HCT116 (cell line): Measurements from ENCODE around the gene ZSCAN21. TPM values are rescaled to one million over a fixed set of nuclear protein-coding genes. Genes with fewer than 3 reads are reported as not detected.

Experiments
- ATAC-seq: fragments of 200-7000 bp; cut with Tn5 transposase; 2 replicates; pipeline ENCODE4 v1.9.1; 2020; ENCODE audit warnings: mild to moderate bottlenecking, moderate library complexity
- Bru-seq: library from RNA; stranded (reverse); fragments of 400-500 nt; gene quantifications from one replicate; lab custom pipeline; 2021; lab: Mats Ljungman, UMichigan
- BruChase-seq, 2 experiments: library from RNA; stranded (reverse); fragments of 400-500 nt; gene quantifications; one replicate each; lab custom pipeline; 2021; lab: Mats Ljungman, UMichigan
- BruUV-seq: library from RNA; stranded (reverse); fragments of 400-500 nt; replicated peaks from 2 replicates; lab custom pipeline; 2021; lab: Mats Ljungman, UMichigan
- CTCF ChIA-PET: fragments of 300-600 bp; sonication (Branson Sonifier 250); formaldehyde crosslinking; loops from one replicate; lab custom pipeline; 2021; ENCODE audit warnings: antibody characterized with exemption; lab: Charles Lee
- POLR2A ChIA-PET: fragments of 300-600, 350-600 bp; sonication (Branson Sonifier 250); formaldehyde crosslinking; loops from one replicate; lab custom pipeline; 2021; ENCODE audit warnings: antibody characterized with exemption; lab: Charles Lee
- RAD21 ChIA-PET, 2 experiments: fragments of 300-600 bp; sonication (Branson Sonifier 250); formaldehyde crosslinking; loops; one replicate each; lab custom pipeline; 2023; ENCODE audit warnings: low total read pairs in 2 of 2; ENCODE audit not compliant: uncharacterized antibody in 2 of 2, unreplicated experiment in 2 of 2, low non-redundant PET in 1 of 2; lab: Charles Lee
- DNase-seq: peaks from one replicate; pipeline ENCODE4 v3.0.0-alpha.2; 2010; ENCODE audit warnings: low read depth, low spot score
- H2AFZ ChIP-seq: fragments of 200-600 bp; shearing (Covaris generic), sonication (generic); 2 replicates; pipeline ENCODE4 v1.6.1; 2017; ENCODE audit warnings: low read depth, mixed run types, mixed read lengths, antibody characterized with exemption, low read length; ENCODE audit not compliant: poor library complexity, severe bottlenecking
- H3K27ac ChIP-seq: 2 replicates; pipeline ENCODE4 v1.5.1; 2012; ENCODE audit warnings: low read depth, low read length
- H3K27me3 ChIP-seq: fragments of 200-600 bp; sonication (generic); 2 replicates; pipeline ENCODE4 v1.6.1; 2016; ENCODE audit warnings: mixed run types, low read length, mixed read lengths; ENCODE audit not compliant: insufficient read depth
- H3K36me3 ChIP-seq, 2 experiments: fragments of 200-500 bp in 1 of 2; fragments of 200-600 bp in 1 of 2; sonication (Bioruptor generic) in 1 of 2; sonication (generic) in 1 of 2; 2 replicates each; pipeline versions ENCODE4 v1.5.1 to v1.6.1; 2014 to 2016; ENCODE audit warnings: low read length in 2 of 2, inconsistent platforms in 1 of 2, mixed read lengths in 1 of 2, mixed run types in 1 of 2; ENCODE audit not compliant: insufficient read depth in 2 of 2, control insufficient read depth in 1 of 2
- H3K4me1 ChIP-seq, 2 experiments: fragments of 200-600 bp in 1 of 2; sonication (generic) in 1 of 2; 2 replicates each; pipeline versions ENCODE4 v1.5.1 to v1.6.1; 2012 to 2017; ENCODE audit warnings: low read length in 2 of 2, inconsistent platforms in 1 of 2, mild to moderate bottlenecking in 1 of 2, mixed read lengths in 1 of 2, mixed run types in 1 of 2, moderate library complexity in 1 of 2; ENCODE audit not compliant: insufficient read depth in 2 of 2, control insufficient read depth in 1 of 2
- H3K4me2 ChIP-seq: fragments of 200-600 bp; sonication (generic); 2 replicates; pipeline ENCODE4 v1.6.1; 2017; ENCODE audit warnings: mixed run types, low read length, mixed read lengths
- H3K4me3 ChIP-seq, 2 experiments: fragments of 200-600 bp in 1 of 2; sonication (generic) in 1 of 2; replicated peaks in 1 of 2; 2 replicates each; pipeline ENCODE4 v1.5.1; 2011 to 2016; ENCODE audit warnings: low read length in 2 of 2, control low read depth in 1 of 2, low read depth in 1 of 2, mild to moderate bottlenecking in 1 of 2, mixed read lengths in 1 of 2, mixed run types in 1 of 2
- H3K79me2 ChIP-seq: fragments of 200-600 bp; sonication (generic); 2 replicates; pipeline ENCODE4 v1.6.1; 2017; ENCODE audit warnings: mild to moderate bottlenecking, mixed run types, low read length, moderate library complexity, mixed read lengths; ENCODE audit not compliant: insufficient read depth
- H3K9ac ChIP-seq: fragments of 200-600 bp; sonication (generic); 2 replicates; pipeline ENCODE4 v1.6.1; 2016; ENCODE audit warnings: low read length, mixed read lengths
- H3K9me2 ChIP-seq: fragments of 200-600 bp; sonication (generic), shearing (Covaris generic); 2 replicates; pipeline ENCODE4 v1.6.1; 2017; ENCODE audit warnings: mixed run types, mild to moderate bottlenecking, moderate library complexity; ENCODE audit not compliant: insufficient read depth
- H3K9me3 ChIP-seq, 2 experiments: fragments of 200-500 bp in 1 of 2; fragments of 200-600 bp in 1 of 2; sonication (Bioruptor generic) in 1 of 2; sonication (generic) in 1 of 2; 2 replicates each; pipeline ENCODE4 v1.6.1; 2014 to 2017; ENCODE audit warnings: low read length in 2 of 2, mixed read lengths in 2 of 2, inconsistent platforms in 1 of 2, low read depth in 1 of 2, mild to moderate bottlenecking in 1 of 2, mixed run types in 1 of 2, moderate library complexity in 1 of 2; ENCODE audit not compliant: control insufficient read depth in 1 of 2, insufficient read depth in 1 of 2
- H4K20me1 ChIP-seq: fragments of 200-600 bp; sonication (generic), shearing (Covaris generic); 2 replicates; pipeline ENCODE4 v1.6.1; 2017; ENCODE audit warnings: mixed run types, mild to moderate bottlenecking, moderate library complexity; ENCODE audit not compliant: insufficient read depth
- EGR1 ChIP-seq: IDR thresholded peaks from 2 replicates; pipeline ENCODE4 v1.6.1; 2012; ENCODE audit warnings: low read depth
- ELF1 ChIP-seq: IDR thresholded peaks from 2 replicates; pipeline ENCODE4 v1.6.1; 2012; ENCODE audit warnings: low read depth, borderline replicate concordance
- EZH2 ChIP-seq: fragments of 200-600 bp; sonication (generic); IDR thresholded peaks from 2 replicates; pipeline ENCODE4 v1.6.1; 2017; ENCODE audit warnings: antibody characterized with exemption, mixed run types
- MAX ChIP-seq: IDR thresholded peaks from 2 replicates; pipeline ENCODE4 v1.6.1; 2012
- POLR2A ChIP-seq: IDR thresholded peaks from 2 replicates; pipeline ENCODE4 v1.7.0; 2011; ENCODE audit warnings: borderline replicate concordance; ENCODE audit not compliant: insufficient read depth, insufficient read length; ENCODE audit errors: extremely low read depth
- POLR2AphosphoS5 ChIP-seq: IDR thresholded peaks from 2 replicates; pipeline ENCODE4 v1.6.1; 2011; ENCODE audit warnings: mild to moderate bottlenecking, low read depth, low read length, moderate library complexity
- RAD21 ChIP-seq: IDR thresholded peaks from 2 replicates; pipeline ENCODE4 v1.6.1; 2012; ENCODE audit warnings: low read depth, mild to moderate bottlenecking
- SIN3A ChIP-seq: IDR thresholded peaks from 2 replicates; pipeline ENCODE4 v1.6.1; 2012; ENCODE audit warnings: low read depth
- SP1 ChIP-seq: IDR thresholded peaks from 2 replicates; pipeline ENCODE4 v1.6.1; 2012; ENCODE audit warnings: low read depth
- SRF ChIP-seq: IDR thresholded peaks from 2 replicates; pipeline ENCODE4 v1.6.1; 2012; ENCODE audit warnings: low read depth
- TCF7L2 ChIP-seq: IDR thresholded peaks from 2 replicates; pipeline ENCODE4 v1.7.0; 2011; ENCODE audit warnings: borderline replicate concordance, inconsistent platforms; ENCODE audit not compliant: insufficient read depth, insufficient read length; ENCODE audit errors: extremely low read depth
- ZNF274 ChIP-seq: fragments of 200-500 bp; sonication (Bioruptor generic); IDR thresholded peaks from 2 replicates; pipeline ENCODE4 v1.6.1; 2014; ENCODE audit warnings: mild to moderate bottlenecking, low read depth, low read length, inconsistent platforms
- intact Hi-C: fragments of 100-400 bp; cut with micrococcal nuclease; formaldehyde crosslinking; loops from 2 replicates; pipeline ENCODE4 v1.10.0; 2022
- long read RNA-seq: library from polyadenylated mRNA; unstranded; transcript quantifications from one replicate; pipeline ENCODE4 v2.0.0, GENCODE V29; 2021; ENCODE audit not compliant: unreplicated experiment
- polyA plus RNA-seq: library from polyadenylated mRNA; unstranded; fragments of >200 nt; gene quantifications from 2 replicates; pipeline ENCODE4 v1.2.1, GENCODE V29; 2012; ENCODE audit warnings: missing spikeins
- total RNA-seq: library from RNA; stranded (reverse); gene quantifications from one replicate; pipeline ENCODE4 v1.2.1, GENCODE V29; 2021; ENCODE audit not compliant: unreplicated experiment
- TF ChIP-seq, protein P1 (sequence below): IDR thresholded peaks from 2 replicates; pipeline ENCODE4 v1.6.1; 2011; ENCODE audit warnings: mild to moderate bottlenecking, low read length, moderate library complexity; ENCODE audit not compliant: insufficient replicate concordance; ENCODE audit errors: extremely low read depth
- TF ChIP-seq, protein P2 (sequence below), 3 experiments: fragments of 200-600 bp in 1 of 3; sonication (generic) in 1 of 3; IDR thresholded peaks in 2 of 3; conservative IDR thresholded peaks in 1 of 3; 2 replicates each; pipeline ENCODE4 v1.5.1; 2012 to 2017; ENCODE audit warnings: low read depth in 2 of 3, low read length in 2 of 3, antibody characterized with exemption in 1 of 3, borderline replicate concordance in 1 of 3, control low read depth in 1 of 3, mild to moderate bottlenecking in 1 of 3, mixed read lengths in 1 of 3, mixed run types in 1 of 3, moderate library complexity in 1 of 3; ENCODE audit not compliant: insufficient read depth in 1 of 3

Gene ZSCAN21
- total RNA-seq (10.3 TPM), Bru-seq, nascent RNA (percentile 67 among the genes with signal in this experiment), BruChase-seq, experiment 1, labeled RNA remaining after a 6-hour chase (percentile 58 among the genes with signal in this experiment), BruChase-seq, experiment 2, labeled RNA remaining after a 2-hour chase (percentile 63 among the genes with signal in this experiment)
- polyA plus RNA-seq: 6.4 and 8.6 TPM in 2 replicates
- long read RNA-seq, transcript ZSCAN21-201 (4 exons, 2,005 nt): major isoform, 7 of 15 reads
- long read RNA-seq, partial matches to known transcripts: 2 of 15 reads
- long read RNA-seq, other reads (novel, unspliced or antisense): 6 of 15 reads

- Histone ChIP-seq H3K27me3 (no peaks in the 10 kb centered on the region), H3K9me3 (no peaks in the 10 kb centered on the region), H3K79me2 (peaks cover 14% of the 10 kb centered on the region), H3K9me2 (no peaks in the 10 kb centered on the region), H3K4me2 (peak within 1 kb of the TSS; percentile 87), H3K36me3 (peaks cover 0 to 3% of the 10 kb centered on the region in 2 experiments; a peak in 1 of 4 replicates), H3K9ac (peak within 1 kb of the TSS; percentile 75), H4K20me1 (no peaks in the 10 kb centered on the region)
- POLR2A ChIA-PET: interaction anchor here (0.6 to 1.6 kb wide), 3 partner anchors 14 to 51 kb away, joined by 4 to 5 read pairs (median 4); partner anchors contain the start of genes AP4M1, MCM7 and ZKSCAN1
- peak; percentile 38 for DNase-seq
- RAD21 ChIA-PET: interaction anchor here in 1 of 2 experiments (0.8 kb wide), 1 partner anchor 56 kb away, joined by 4 read pairs; no protein-coding TSS in a partner anchor
- intact Hi-C loops: loop anchor here (2.0 kb wide), 1 partner anchor 51 kb away; the partner anchor contains the start of genes AP4M1 and MCM7
- TF ChIP-seq RAD21 (peak; percentile 28; the same call in 1 of the 2 replicates), EZH2 (no peak), POLR2A (peak; percentile 54), POLR2AphosphoS5 (peak; percentile 85), SP1 (peak; percentile 29; the same call in 1 of the 2 replicates), EGR1 (peak; percentile 83), ELF1 (peak; percentile 64), TCF7L2 (peak; percentile 58), SRF (no peak), MAX (peak; percentile 37; the same call in 1 of the 2 replicates), ZNF274 (no peak), SIN3A (0 out of 2 replicates have a peak, but pooled peaks have one; percentile 75)
- TF ChIP-seq, protein P1, sequence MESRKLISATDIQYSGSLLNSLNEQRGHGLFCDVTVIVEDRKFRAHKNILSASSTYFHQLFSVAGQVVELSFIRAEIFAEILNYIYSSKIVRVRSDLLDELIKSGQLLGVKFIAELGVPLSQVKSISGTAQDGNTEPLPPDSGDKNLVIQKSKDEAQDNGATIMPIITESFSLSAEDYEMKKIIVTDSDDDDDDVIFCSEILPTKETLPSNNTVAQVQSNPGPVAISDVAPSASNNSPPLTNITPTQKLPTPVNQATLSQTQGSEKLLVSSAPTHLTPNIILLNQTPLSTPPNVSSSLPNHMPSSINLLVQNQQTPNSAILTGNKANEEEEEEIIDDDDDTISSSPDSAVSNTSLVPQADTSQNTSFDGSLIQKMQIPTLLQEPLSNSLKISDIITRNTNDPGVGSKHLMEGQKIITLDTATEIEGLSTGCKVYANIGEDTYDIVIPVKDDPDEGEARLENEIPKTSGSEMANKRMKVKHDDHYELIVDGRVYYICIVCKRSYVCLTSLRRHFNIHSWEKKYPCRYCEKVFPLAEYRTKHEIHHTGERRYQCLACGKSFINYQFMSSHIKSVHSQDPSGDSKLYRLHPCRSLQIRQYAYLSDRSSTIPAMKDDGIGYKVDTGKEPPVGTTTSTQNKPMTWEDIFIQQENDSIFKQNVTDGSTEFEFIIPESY: no peak
- TF ChIP-seq, protein P2, sequence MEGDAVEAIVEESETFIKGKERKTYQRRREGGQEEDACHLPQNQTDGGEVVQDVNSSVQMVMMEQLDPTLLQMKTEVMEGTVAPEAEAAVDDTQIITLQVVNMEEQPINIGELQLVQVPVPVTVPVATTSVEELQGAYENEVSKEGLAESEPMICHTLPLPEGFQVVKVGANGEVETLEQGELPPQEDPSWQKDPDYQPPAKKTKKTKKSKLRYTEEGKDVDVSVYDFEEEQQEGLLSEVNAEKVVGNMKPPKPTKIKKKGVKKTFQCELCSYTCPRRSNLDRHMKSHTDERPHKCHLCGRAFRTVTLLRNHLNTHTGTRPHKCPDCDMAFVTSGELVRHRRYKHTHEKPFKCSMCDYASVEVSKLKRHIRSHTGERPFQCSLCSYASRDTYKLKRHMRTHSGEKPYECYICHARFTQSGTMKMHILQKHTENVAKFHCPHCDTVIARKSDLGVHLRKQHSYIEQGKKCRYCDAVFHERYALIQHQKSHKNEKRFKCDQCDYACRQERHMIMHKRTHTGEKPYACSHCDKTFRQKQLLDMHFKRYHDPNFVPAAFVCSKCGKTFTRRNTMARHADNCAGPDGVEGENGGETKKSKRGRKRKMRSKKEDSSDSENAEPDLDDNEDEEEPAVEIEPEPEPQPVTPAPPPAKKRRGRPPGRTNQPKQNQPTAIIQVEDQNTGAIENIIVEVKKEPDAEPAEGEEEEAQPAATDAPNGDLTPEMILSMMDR (IDR thresholded peaks at IDR 0.05 in 2 of 3, conservative IDR thresholded peaks at IDR 0.05 in 1 of 3; ENCODE audit: borderline replicate concordance in 1 of 3, insufficient read depth in 1 of 3, low read depth in 2 of 3, low read length in 2 of 3): 0 out of 6 replicates have a peak, but pooled peaks of 1 of the 3 experiments have one; percentile 16
- TF ChIP-seq, all 23 proteins: peak for 10
- BruUV-seq: TSS peak; percentile 85
- H2AFZ ChIP-seq: peak within 1 kb of the TSS; percentile 57
- peak within 1 kb of the TSS; percentile 78 to 82 for H3K4me3 ChIP-seq
- ATAC-seq: peak; percentile 90
- CTCF ChIA-PET: no interaction called here
- peaks cover 10 to 16% of the 10 kb centered on the region in 2 experiments; a peak in 2 of 4 replicates for H3K4me1 ChIP-seq
- peak within 1 kb of the TSS; percentile 77 for H3K27ac ChIP-seq
Observed at GRCh38 chr7:100049441-100050291, at the start of gene ZSCAN21. Gene ZSCAN21 (plus strand): TSS chr7:100049774. CDS start chr7:100057007, 7,233 bp downstream.
